Measurements from ENCODE around the gene TMSB15C. TPM values are rescaled to one million over a fixed set of nuclear protein-coding genes. Genes with fewer than 3 reads are reported as not detected.

Gene TMSB15C
- total and polyA plus RNA-seq, 10 of the 15 experiments (the other 5 are each of a cell fraction or from before 2014, with no cell fraction given), result 0.69 to 10.1 (median 5.3) TPM

GRCh38 chrX:104112326-104112951 is 36.4 kb upstream of the TMSB15C start, which contains the start of gene ZCCHC18 (continued):
- TF ChIP-seq POLR2A (IDR thresholded peaks at IDR 0.05; ENCODE audit: low read depth, low read length) (peak; percentile 53; the same call in 1 of the 2 replicates), TCF3 (IDR thresholded peaks at IDR 0.05; ENCODE audit: borderline replicate concordance, insufficient read depth, low read depth, low read length) (no peak), SIN3A (IDR thresholded peaks at IDR 0.05; ENCODE audit: low read depth, low read length) (no peak), REST (IDR thresholded peaks at IDR 0.05; ENCODE audit: low read depth, low read length) (no peak), BCL11A (IDR thresholded peaks at IDR 0.05; ENCODE audit: low read depth, low read length) (no peak), GATAD2B (conservative IDR thresholded peaks at IDR 0.05; ENCODE audit: low read depth) (no peak), CBX3 (IDR thresholded peaks at IDR 0.05; ENCODE audit: borderline replicate concordance, low read depth) (no peak), EGR1 (IDR thresholded peaks at IDR 0.05; ENCODE audit: borderline replicate concordance in 1 of 2, low read depth in 2 of 2, low read length in 2 of 2) (no peak), PKNOX1 (IDR thresholded peaks at IDR 0.05) (peak; percentile 16; the same call in 1 of the 2 replicates), EZH2 (IDR thresholded peaks at IDR 0.05; ENCODE audit: borderline replicate concordance, control insufficient read depth, low read depth, low read length) (no peak), DPF2 (IDR thresholded peaks at IDR 0.05) (0 out of 2 replicates have a peak, but pooled peaks have one; percentile 21), NFYB (IDR thresholded peaks at IDR 0.05; ENCODE audit: insufficient read depth, low read depth, low read length) (peak; percentile 72; the same call in 1 of the 2 replicates)
